Karpas-422 (cell line): ENCODE measurements around the gene TSC2. TPM values are rescaled to one million over a fixed set of nuclear protein-coding genes. Genes with fewer than 3 reads are reported as not detected.
"Not testable (repeated sequence)": the region's sequence is repeated elsewhere in the genome, so short reads cannot be mapped to it uniquely, and the experiment has no call there.

Source experiments
- DNase-seq: peaks from one replicate; pipeline ENCODE4 v3.0.0-alpha.2; 2015
- H2AFZ ChIP-seq: fragments of 200-600 bp; sonication (generic); 2 replicates; pipeline ENCODE4 v1.6.1; 2014; ENCODE audit warnings: antibody characterized with exemption, low read length, mixed read lengths
- H3K27ac ChIP-seq: fragments of 200-600 bp; sonication (generic); 2 replicates; pipeline ENCODE4 v1.5.1; 2014; ENCODE audit warnings: mild to moderate bottlenecking, low read length, moderate library complexity
- H3K27me3 ChIP-seq: fragments of 200-600 bp; sonication (generic); 2 replicates; pipeline ENCODE4 v1.6.1; 2014; ENCODE audit warnings: low read length, mixed read lengths
- H3K36me3 ChIP-seq: fragments of 200-600 bp; sonication (generic); 2 replicates; pipeline ENCODE4 v1.6.1; 2014; ENCODE audit warnings: low read length, mixed read lengths; ENCODE audit not compliant: insufficient read depth
- H3K4me1 ChIP-seq: fragments of 200-600 bp; sonication (generic); 2 replicates; pipeline ENCODE4 v1.6.1; 2014; ENCODE audit warnings: mild to moderate bottlenecking, low read length, mixed read lengths
- H3K4me2 ChIP-seq: fragments of 200-600 bp; sonication (generic); 2 replicates; pipeline ENCODE4 v1.6.1; 2014; ENCODE audit warnings: low read length, low read depth, mild to moderate bottlenecking; ENCODE audit not compliant: poor library complexity, severe bottlenecking
- H3K4me3 ChIP-seq: fragments of 200-600 bp; sonication (generic); 2 replicates; pipeline ENCODE4 v1.5.1; 2014; ENCODE audit warnings: mild to moderate bottlenecking, antibody characterized with exemption, low read length, mixed read lengths
- H3K79me2 ChIP-seq: fragments of 200-600 bp; sonication (generic); 2 replicates; pipeline ENCODE4 v1.6.1; 2014; ENCODE audit warnings: mild to moderate bottlenecking, low read length, mixed read lengths
- H3K9ac ChIP-seq: fragments of 200-600 bp; sonication (generic); 2 replicates; pipeline ENCODE4 v1.6.0; 2014; ENCODE audit warnings: low read length
- H3K9me2 ChIP-seq: fragments of 200-600 bp; sonication (generic), shearing (Covaris generic); replicated peaks from 2 replicates; pipeline ENCODE4 v1.6.0; 2014; ENCODE audit warnings: mild to moderate bottlenecking, low read length, moderate library complexity; ENCODE audit not compliant: insufficient read depth
- H3K9me3 ChIP-seq: fragments of 300-700, 200-600 bp; sonication (generic); 2 replicates; pipeline ENCODE4 v1.6.1; 2014; ENCODE audit warnings: low read length, mixed read lengths
- H4K20me1 ChIP-seq: fragments of 200-600 bp; sonication (generic); 2 replicates; pipeline ENCODE4 v1.6.1; 2014; ENCODE audit warnings: mild to moderate bottlenecking, antibody characterized with exemption, low read length, low read depth; ENCODE audit not compliant: insufficient read depth
- total RNA-seq: library from RNA; depleted of rRNA; stranded (reverse); fragments of >200 nt; shearing (Covaris generic); gene quantifications from 2 replicates; pipeline ENCODE4 v1.2.3, GENCODE V29; 2014; ENCODE audit warnings: low replicate concordance

The TSC2 gene
- total RNA-seq, 1 experiment from 2014 or later, result 33.3 TPM

GRCh38 chr16:2095315-2095853 is 47.6 kb downstream of the TSC2 start:
- 0 out of 2 replicates have a peak, but pooled peaks cover 3% of the 10 kb centered on the region for H3K36me3 ChIP-seq
- no peaks in the 10 kb centered on the region for H3K79me2 ChIP-seq
- H3K9ac ChIP-seq, result no peak overlapping the region
- no peaks in the 10 kb centered on the region for H4K20me1 ChIP-seq
- no peaks in the 10 kb centered on the region for H3K27me3 ChIP-seq
- no peak overlapping the region for H2AFZ ChIP-seq
- H3K9me3 ChIP-seq, result no peaks in the 10 kb centered on the region
- no peak overlapping the region for H3K4me3 ChIP-seq
- H3K9me2 ChIP-seq, result no peaks in the 10 kb centered on the region
- H3K4me2 ChIP-seq, result no peak overlapping the region
- H3K27ac ChIP-seq, result no peak overlapping the region
- DNase-seq, result no peak
- no peaks in the 10 kb centered on the region for H3K4me1 ChIP-seq

- no peak for DNase-seq
- no peak overlapping the region for H3K9ac ChIP-seq
- H3K27ac ChIP-seq, result no peak overlapping the region
- H3K4me3 ChIP-seq, result no peak overlapping the region
- no peaks in the 10 kb centered on the region for H3K9me2 ChIP-seq
- H4K20me1 ChIP-seq, result no peaks in the 10 kb centered on the region
- no peaks in the 10 kb centered on the region for H3K79me2 ChIP-seq
- H3K4me2 ChIP-seq, result no peak overlapping the region
- no peaks in the 10 kb centered on the region for H3K27me3 ChIP-seq
- H2AFZ ChIP-seq, result no peak overlapping the region
- H3K4me1 ChIP-seq, result no peaks in the 10 kb centered on the region
- no peaks in the 10 kb centered on the region for H3K36me3 ChIP-seq
- no peaks in the 10 kb centered on the region for H3K9me3 ChIP-seq
Observed at GRCh38 chr16:2095918-2096582, 48.3 kb downstream of the TSC2 start.

- Histone ChIP-seq H3K4me1 (no peaks in the 10 kb centered on the region), H3K36me3 (no peaks in the 10 kb centered on the region), H3K27me3 (no peaks in the 10 kb centered on the region), H3K9ac (no peak overlapping the region), H3K4me2 (no peak overlapping the region), H2AFZ (no peak overlapping the region), H3K27ac (no peak overlapping the region), H3K9me3 (no peaks in the 10 kb centered on the region), H3K79me2 (no peaks in the 10 kb centered on the region), H3K4me3 (no peak overlapping the region), H4K20me1 (no peaks in the 10 kb centered on the region), H3K9me2 (no peaks in the 10 kb centered on the region)
- no peak for DNase-seq
Observed at GRCh38 chr16:2096853-2097595, 49.2 kb downstream of the TSC2 start.

GRCh38 chr16:2097689-2098088 is 49.9 kb downstream of the TSC2 start:
- H3K9me2 ChIP-seq, H3K27me3 ChIP-seq, H3K36me3 ChIP-seq, H3K9me3 ChIP-seq, H3K4me1 ChIP-seq, DNase-seq, H3K79me2 ChIP-seq, H4K20me1 ChIP-seq, H3K27ac ChIP-seq, H3K9ac ChIP-seq, H3K4me3 ChIP-seq, H3K4me2 ChIP-seq, H2AFZ ChIP-seq: not testable (repeated sequence)

GRCh38 chr16:2101581-2101980 is 53.8 kb downstream of the TSC2 start:
- not testable (repeated sequence) for H3K9me3 ChIP-seq, DNase-seq, H3K9me2 ChIP-seq, H3K9ac ChIP-seq, H2AFZ ChIP-seq, H3K4me2 ChIP-seq, H3K27ac ChIP-seq, H4K20me1 ChIP-seq, H3K79me2 ChIP-seq, H3K36me3 ChIP-seq, H3K27me3 ChIP-seq, H3K4me3 ChIP-seq, H3K4me1 ChIP-seq

- Histone ChIP-seq H2AFZ (no peak overlapping the region), H3K9me2 (no peaks in the 10 kb centered on the region), H3K36me3 (no peaks in the 10 kb centered on the region), H3K79me2 (no peaks in the 10 kb centered on the region), H3K27me3 (no peaks in the 10 kb centered on the region), H3K9ac (no peak overlapping the region), H3K4me2 (no peak overlapping the region), H3K4me3 (no peak overlapping the region), H3K9me3 (no peaks in the 10 kb centered on the region), H3K27ac (no peak overlapping the region), H4K20me1 (no peaks in the 10 kb centered on the region), H3K4me1 (no peaks in the 10 kb centered on the region)
- no peak for DNase-seq
Observed at GRCh38 chr16:2102471-2102870, 54.7 kb downstream of the TSC2 start.

GRCh38 chr16:2104464-2104863 is 56.7 kb downstream of the TSC2 start:
- H3K79me2 ChIP-seq, H3K9me3 ChIP-seq, H3K4me2 ChIP-seq, DNase-seq, H3K9me2 ChIP-seq, H3K27me3 ChIP-seq, H3K4me1 ChIP-seq, H4K20me1 ChIP-seq, H3K4me3 ChIP-seq, H2AFZ ChIP-seq, H3K36me3 ChIP-seq, H3K27ac ChIP-seq, H3K9ac ChIP-seq: not testable (repeated sequence)

- not testable (repeated sequence) for H3K27me3 ChIP-seq, H3K9ac ChIP-seq, H2AFZ ChIP-seq, H3K4me1 ChIP-seq, DNase-seq, H3K36me3 ChIP-seq, H3K79me2 ChIP-seq, H4K20me1 ChIP-seq, H3K4me2 ChIP-seq, H3K4me3 ChIP-seq, H3K9me2 ChIP-seq, H3K27ac ChIP-seq, H3K9me3 ChIP-seq
Observed at GRCh38 chr16:2105291-2105690, 57.5 kb downstream of the TSC2 start.
